DMS 273 (cell line): ENCODE measurements around the gene IL18BP.

Experiments
- DNase-seq: peaks from one replicate; lab custom pipeline; 2025; ENCODE audit not compliant: unreplicated experiment; lab: John Stamatoyannopoulos, UW

IL18BP gene

GRCh38 chr11:71996517-71996916 lies 2.2 kb upstream of the IL18BP start:
- DNase-seq: no peak

- DNase-seq: no peak
Observed at GRCh38 chr11:71996946-71997345, 1.8 kb upstream of the IL18BP start.

DNA sequence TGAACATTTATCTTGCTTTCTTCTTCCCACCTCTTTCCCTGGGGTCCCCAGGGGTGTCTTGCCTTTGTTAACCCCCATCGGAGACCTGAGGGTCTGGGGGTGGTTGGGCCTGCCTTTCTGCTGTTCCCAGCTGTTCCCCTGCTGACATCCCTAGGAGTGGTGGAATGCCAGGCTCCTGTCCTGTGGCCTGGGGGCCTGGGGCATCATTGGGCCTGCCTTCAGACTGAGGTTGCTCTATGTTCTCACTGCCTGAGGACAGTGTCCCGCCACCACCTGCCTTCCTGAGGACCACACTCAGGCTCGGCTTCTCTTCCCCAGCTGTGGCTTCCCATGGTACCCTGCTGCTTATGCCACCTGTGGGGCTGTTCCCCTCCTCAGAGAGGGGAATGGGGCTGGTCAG lies 1.1 kb upstream of the IL18BP start:
- no peak for DNase-seq

DNA sequence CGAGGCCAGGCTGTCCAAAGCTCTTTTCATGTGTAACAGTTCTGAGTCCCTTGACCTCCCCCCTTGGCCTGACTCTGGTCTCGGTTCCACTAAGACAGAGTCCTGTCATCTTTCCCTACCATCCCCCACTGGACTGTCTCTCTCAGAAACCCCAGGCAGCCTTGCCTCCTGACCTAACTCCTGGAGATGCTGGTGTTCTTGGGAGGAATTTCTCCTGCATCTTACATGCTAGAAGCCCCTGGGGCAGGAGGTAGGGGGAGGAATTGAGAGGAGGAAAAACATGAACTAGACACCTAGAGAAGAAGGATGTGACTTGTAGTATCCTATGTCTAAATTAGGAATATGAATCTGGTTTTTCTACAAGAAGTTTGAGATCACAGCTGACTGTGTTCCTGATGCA lies 648 bp upstream of the IL18BP start:
- no peak for DNase-seq

DNA sequence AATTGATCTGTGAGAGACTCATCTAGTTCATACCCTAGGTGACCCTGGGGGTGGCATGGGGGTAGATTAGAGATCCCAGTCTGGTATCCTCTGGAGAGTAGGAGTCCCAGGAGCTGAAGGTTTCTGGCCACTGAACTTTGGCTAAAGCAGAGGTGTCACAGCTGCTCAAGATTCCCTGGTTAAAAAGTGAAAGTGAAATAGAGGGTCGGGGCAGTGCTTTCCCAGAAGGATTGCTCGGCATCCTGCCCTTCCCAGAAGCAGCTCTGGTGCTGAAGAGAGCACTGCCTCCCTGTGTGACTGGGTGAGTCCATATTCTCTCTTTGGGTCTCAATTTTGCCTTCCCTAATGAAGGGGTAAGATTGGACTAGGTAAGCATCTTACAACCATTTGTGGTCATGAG lies 653 bp downstream of the IL18BP start:
- no peak for DNase-seq

GRCh38 chr11:71999798-72000197 lies 1.1 kb downstream of the IL18BP start:
- DNase-seq: no peak

DNA sequence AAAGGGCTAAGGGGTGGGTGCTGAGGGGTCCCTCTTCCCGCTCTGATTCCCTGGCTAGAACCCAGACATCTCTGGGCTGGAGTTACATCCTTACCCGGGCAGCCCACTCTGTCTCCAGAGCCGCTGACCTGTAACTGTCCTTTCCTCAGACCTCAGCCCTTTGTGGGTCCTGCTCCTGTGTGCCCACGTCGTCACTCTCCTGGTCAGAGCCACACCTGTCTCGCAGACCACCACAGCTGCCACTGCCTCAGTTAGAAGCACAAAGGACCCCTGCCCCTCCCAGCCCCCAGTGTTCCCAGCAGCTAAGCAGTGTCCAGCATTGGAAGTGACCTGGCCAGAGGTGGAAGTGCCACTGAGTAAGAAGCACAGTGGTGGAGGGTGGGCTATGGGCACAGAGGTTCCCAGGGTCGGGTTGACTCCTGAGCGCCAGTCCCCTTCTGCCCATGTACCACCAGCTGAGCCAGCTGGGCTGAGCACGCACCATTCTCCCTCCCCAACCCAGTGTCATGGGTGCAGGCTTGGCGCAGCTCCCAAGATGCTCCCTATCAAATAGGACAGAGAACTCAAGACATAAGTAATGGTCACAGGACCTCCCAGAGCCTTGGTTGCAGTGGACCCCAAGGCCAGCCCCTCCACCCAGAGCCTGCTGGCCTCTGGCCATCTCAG lies 1.6 kb downstream of the IL18BP start:
- DNase-seq: no peak

DNA sequence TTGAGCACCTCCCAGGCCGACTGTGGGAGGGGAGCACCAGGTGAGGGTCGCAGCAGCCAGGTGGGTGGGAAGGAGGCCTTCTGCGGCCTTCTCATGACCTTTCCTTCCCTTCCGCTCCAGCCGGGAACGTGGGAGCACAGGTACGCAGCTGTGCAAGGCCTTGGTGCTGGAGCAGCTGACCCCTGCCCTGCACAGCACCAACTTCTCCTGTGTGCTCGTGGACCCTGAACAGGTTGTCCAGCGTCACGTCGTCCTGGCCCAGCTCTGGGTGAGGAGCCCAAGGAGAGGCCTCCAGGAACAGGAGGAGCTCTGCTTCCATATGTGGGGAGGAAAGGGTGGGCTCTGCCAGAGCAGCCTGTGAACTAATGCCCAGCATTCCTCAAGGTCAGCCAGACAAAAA lies 2.6 kb downstream of the IL18BP start:
- no peak for DNase-seq

GRCh38 chr11:72001834-72002591 lies 3.3 kb downstream of the IL18BP start:
- peak; percentile 21 for DNase-seq

DNA sequence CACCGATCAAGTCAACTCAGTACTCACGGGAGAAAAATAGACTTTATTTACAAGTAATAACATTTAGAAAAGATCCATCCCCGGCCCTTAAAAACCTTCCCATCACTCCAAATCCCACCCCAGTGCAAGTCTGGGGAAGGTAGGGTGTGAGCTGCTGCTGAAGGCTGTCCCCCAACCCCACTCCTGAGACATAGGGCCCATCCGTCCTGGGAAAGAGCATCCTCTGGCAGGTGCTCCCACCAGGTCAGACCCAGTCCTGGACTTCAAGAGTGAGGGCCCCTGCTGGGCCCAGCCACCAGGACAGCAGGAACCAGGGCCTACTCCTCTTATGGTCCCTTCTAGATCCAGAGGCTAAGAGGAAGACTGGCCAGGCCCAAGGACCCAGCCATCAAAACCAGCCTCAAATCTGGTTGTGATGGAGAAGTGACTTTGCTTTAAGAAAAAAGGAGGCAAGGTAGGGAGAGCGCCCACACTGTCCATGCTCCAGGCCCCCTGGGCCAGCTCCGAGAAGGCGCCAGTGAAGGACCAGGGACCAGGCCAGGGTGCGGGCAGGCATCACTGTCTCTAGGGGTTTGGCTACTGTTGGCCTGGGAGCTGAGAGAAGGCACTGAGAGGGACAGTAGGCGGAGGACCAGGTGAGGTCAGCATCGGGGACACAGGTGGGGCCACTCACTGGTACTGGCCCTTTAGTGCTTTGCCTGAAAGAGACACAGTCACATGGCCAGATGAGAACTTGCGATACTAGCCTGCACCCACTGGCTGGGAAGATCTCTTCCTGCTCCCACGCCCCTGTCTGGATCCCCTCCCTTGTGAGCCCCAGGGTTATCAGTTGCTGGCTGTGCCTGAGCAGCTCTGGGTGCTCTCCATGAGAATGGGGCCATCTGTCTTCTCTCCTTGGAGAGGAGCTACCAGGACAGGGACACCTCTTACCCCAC lies 4.4 kb downstream of the IL18BP start:
- DNase-seq: no peak

DNA sequence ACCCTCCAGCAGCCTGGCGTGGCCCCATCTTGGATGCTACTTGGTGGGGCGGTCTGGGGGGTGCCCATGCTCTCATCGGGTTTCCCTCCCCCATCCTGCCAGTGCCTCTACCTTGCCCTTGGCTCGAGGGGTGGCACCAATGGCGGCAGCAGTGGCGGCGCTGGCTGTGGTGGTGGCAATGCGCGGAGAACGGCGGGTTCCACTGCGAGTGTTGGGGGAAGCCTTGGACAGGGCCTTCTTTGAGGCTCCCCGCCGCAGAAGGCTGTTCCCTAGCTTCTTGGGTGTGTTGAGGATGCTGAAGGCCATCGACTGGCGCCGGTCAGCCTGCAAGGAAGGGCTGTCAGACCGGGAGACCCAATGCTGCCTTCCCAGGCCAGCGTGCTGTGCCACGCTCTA lies 5.1 kb downstream of the IL18BP start:
- DNase-seq: no peak

GRCh38 chr11:72004515-72005346 lies 6.0 kb downstream of the IL18BP start:
- DNase-seq: no peak

DNA sequence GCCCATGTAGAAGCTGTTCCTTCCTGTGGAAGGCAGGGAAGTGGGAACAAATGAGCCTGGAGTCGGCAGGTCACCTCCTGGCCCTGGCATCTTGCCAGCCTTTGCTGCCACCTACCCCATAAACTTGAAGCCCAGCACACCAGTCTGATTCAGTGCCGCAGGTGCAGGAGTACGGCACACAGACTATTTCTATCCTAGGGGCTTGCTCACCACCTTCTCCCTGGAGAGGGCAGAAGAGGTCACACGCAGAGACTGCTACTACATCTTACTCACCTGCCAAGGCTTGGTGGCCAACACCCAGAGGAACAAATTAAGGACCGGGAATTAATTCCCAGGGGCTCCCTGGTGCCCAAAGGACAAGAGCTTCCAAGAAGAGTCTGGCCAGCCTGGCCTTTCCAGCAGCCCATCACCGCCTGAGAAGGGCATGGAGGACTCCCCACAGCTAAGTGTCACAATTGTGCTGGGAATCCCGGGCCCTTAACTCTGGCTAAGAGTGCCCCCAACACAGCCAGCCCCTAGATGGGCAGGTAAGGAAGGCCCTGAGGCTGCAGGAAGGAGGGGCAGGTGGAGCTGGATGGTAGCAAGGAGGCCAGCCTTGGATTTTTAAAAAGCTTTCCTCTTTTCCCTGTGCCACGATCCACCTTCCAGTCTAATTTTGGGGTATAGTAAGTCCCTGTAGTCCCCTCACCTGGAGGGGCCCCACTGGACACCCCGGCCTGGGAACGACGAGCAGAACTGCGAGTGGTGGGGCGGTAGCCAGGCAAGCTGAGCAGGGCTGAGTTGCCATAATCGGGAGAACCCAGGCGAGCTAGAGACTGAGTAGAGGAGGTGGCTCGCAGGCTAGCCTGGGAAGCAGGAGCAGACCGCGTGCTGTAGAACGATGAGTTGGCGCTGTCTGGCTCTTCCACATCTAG lies 6.9 kb downstream of the IL18BP start:
- peak; percentile 17 for DNase-seq

- no peak for DNase-seq
Observed at GRCh38 chr11:72006309-72007088, 7.8 kb downstream of the IL18BP start.

DNA sequence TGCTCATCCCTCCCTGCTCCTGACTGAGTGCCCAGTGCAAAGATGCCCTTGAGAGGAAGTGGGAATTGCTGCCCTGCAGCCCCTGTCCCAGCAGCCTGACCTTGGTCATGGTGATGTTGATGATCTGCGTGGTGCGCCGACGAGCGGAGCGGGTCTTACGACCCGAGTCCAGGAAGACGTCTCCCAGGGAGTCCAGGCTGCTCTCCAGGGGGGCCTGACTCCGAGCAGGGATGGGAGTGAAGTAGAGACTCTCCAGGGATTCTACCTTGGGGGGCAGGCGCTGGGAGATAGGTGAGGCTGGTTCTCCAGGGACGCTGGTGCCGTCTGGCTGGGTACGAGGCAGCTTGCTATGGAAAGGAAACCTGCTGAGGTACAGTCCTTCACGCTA lies 8.4 kb downstream of the IL18BP start:
- no peak for DNase-seq

DNA sequence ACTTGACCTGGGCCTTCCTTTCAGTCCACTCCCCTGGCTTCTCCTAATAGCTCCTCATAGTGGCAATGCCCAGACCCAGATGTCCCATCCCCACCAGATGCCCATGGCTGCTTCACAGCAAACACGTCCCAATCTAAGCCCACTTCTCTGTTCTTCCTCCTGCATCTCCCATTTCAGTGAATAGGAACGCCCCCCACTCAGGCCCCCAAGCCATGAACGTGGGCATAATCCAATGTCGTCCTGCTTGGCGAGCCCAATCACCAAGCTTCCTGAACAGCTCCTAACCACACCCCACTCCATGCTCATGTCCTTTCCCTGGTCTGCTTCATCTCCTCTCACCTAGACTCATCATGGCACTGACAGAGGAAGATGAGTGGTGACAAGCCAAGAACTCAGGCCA lies 8.9 kb downstream of the IL18BP start:
- no peak for DNase-seq

GRCh38 chr11:72008728-72009127 lies 10.0 kb downstream of the IL18BP start:
- no peak for DNase-seq

GRCh38 chr11:72009156-72009555 lies 10.4 kb downstream of the IL18BP start:
- DNase-seq: no peak
